Muscle of arm (tissue), 12 donors: Measurements from ENCODE around the gene CGB7. TPM values are rescaled to one million over a fixed set of nuclear protein-coding genes. Genes with fewer than 3 reads are reported as not detected.
"Not testable (repeated sequence)": the region's sequence is repeated elsewhere in the genome, so short reads cannot be mapped to it uniquely, and the experiment has no call there.

ENCODE experiments used
- DNase-seq: peaks from one replicate; pipeline ENCODE4 v3.0.0-alpha.2; 2013
- polyA plus RNA-seq, 12 donors: library from polyadenylated mRNA; unstranded; fragments of 120-200 nt; gene quantifications; one replicate each; pipeline ENCODE4 v1.2.1, GENCODE V29; 2013; ENCODE audit not compliant: insufficient read length in 12 of 12

CGB7 gene
- polyA plus RNA-seq, 12 donors = 0.33 to 2.1 (median 0.84) TPM; not detected in 2

- no peak for DNase-seq
These were observed 15.4 kb downstream of the CGB7 start for GRCh38 chr19:49042177-49042576.

GRCh38 chr19:49039736-49040135, 17.8 kb downstream of the CGB7 start:
- not testable (repeated sequence) for DNase-seq

- DNase-seq = not testable (repeated sequence)
These were observed 18.8 kb downstream of the CGB7 start for GRCh38 chr19:49038557-49039276.

GRCh38 chr19:49038111-49038510, 19.4 kb downstream of the CGB7 start:
- DNase-seq = not testable (repeated sequence)

- not testable (repeated sequence) for DNase-seq
These were observed 20.7 kb downstream of the CGB7 start, which contains the start of gene CGB1 for GRCh38 chr19:49036815-49037214. Gene CGB1 (minus strand): TSS chr19:49036895. CDS start chr19:49036711, 184 bp downstream.

GRCh38 chr19:49031642-49032301, 25.8 kb downstream of the CGB7 start, which contains the start of gene CGB2:
Gene CGB2 (plus strand): TSS chr19:49031890. CDS start chr19:49032096, 206 bp downstream.
- not testable (repeated sequence) for DNase-seq

GRCh38 chr19:49030323-49030722, 27.2 kb downstream of the CGB7 start:
- not testable (repeated sequence) for DNase-seq

- not testable (repeated sequence) for DNase-seq
These were observed 27.8 kb downstream of the CGB7 start for GRCh38 chr19:49029749-49030148.

- not testable (repeated sequence) for DNase-seq
These were observed 28.9 kb downstream of the CGB7 start for GRCh38 chr19:49028686-49029085.

- not testable (repeated sequence) for DNase-seq
These were observed 31.9 kb downstream of the CGB7 start for GRCh38 chr19:49025599-49025998.

- DNase-seq = not testable (repeated sequence)
These were observed 32.5 kb downstream of the CGB7 start for GRCh38 chr19:49025088-49025487.

GRCh38 chr19:49024233-49024632, 33.3 kb downstream of the CGB7 start, which contains the start of gene CGB3:
Gene CGB3 (minus strand): TSS chr19:49024333. CDS start chr19:49023971, 362 bp downstream.
- not testable (repeated sequence) for DNase-seq

GRCh38 chr19:49022116-49022515, 35.4 kb downstream of the CGB7 start:
- no peak for DNase-seq

- no peak for DNase-seq
These were observed 36.3 kb downstream of the CGB7 start for GRCh38 chr19:49020931-49021895.

GRCh38 chr19:49020342-49020741, 37.2 kb downstream of the CGB7 start:
- DNase-seq = no peak

GRCh38 chr19:49019242-49019932, 38.2 kb downstream of the CGB7 start:
- DNase-seq = no peak

- DNase-seq = not testable (repeated sequence)
These were observed 38.9 kb downstream of the CGB7 start for GRCh38 chr19:49018388-49019241.

- no peak for DNase-seq
These were observed 39.7 kb downstream of the CGB7 start for GRCh38 chr19:49017666-49018351.

- DNase-seq = no peak
These were observed 40.4 kb downstream of the CGB7 start, which contains the start of gene LHB for GRCh38 chr19:49017041-49017665. Gene LHB (minus strand): TSS chr19:49017091. CDS start chr19:49017081, 10 bp downstream.
